H54 (cell line): ENCODE results near the gene BCAS1.
"Not testable (repeated sequence)": the region's sequence is repeated elsewhere in the genome, so short reads cannot be mapped to it uniquely, and the experiment has no call there.

Experiments
- DNase-seq: peaks from one replicate; pipeline ENCODE4 v3.0.0; 2011; ENCODE audit warnings: low spot score, mixed read lengths; ENCODE audit not compliant: insufficient read length
- FAIRE-seq: peaks from 3 replicates; lab custom pipeline; 2011; peaks lifted over from hg19 to GRCh38; lab: Jason Lieb, UNC
- POLR2A ChIP-seq: IDR thresholded peaks from 2 replicates; pipeline ENCODE4 v1.6.1; 2011; ENCODE audit warnings: low read depth, mild to moderate bottlenecking, low read length

Gene BCAS1

DNA sequence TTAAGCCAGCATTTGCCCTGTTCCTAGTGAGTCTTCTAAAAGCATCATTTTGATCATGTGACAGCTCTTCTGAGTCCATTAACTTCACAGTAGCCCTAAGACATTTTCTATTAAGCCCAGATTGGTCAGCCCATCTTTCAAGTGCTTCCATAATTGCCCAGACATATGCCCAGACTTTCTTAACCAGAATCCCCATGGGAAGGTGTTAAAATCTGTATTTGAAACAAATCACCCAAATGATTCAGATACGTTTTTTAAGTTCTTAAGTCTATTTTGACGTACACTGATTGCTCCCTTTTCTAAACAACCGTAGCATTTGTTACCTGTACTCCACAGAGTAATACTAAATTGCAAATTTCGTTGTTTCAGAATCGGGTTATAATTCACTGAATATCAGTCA lies 89.3 kb downstream of the BCAS1 start:
- DNase-seq, result no peak
- TF ChIP-seq POLR2A, result no peak
- FAIRE-seq, result no peak

- no peak for TF ChIP-seq POLR2A
- DNase-seq (no peak), FAIRE-seq (no peak)
Observed at GRCh38 chr20:53980031-53980465, 90.3 kb downstream of the BCAS1 start.

DNA sequence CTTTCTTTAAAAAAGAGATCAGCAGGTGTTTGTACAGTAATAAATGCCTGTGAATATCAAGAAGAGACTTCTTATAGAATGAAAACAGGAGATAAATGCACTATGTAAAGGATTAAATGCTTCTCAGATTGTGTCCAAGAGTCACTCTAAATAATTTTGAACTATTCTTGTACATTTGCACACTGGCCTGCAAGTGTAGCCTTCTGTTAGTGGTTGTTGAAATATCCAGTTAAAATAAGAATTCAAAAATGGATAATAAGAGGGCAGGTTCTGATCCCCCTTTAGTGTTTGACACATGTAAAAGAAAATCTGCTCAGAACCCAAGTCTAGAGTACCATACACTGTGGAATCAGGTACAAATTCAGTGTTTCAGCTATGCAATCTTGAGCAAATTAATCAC lies 91.9 kb downstream of the BCAS1 start:
- FAIRE-seq, result no peak
- DNase-seq, result no peak
- no peak for TF ChIP-seq POLR2A

GRCh38 chr20:53977391-53977790 lies 93.0 kb downstream of the BCAS1 start:
- no peak for FAIRE-seq
- no peak for TF ChIP-seq POLR2A

GRCh38 chr20:53975761-53976160 lies 94.6 kb downstream of the BCAS1 start:
- FAIRE-seq (no peak), DNase-seq (no peak)
- TF ChIP-seq POLR2A, result no peak

More at GRCh38 chr20:53977391-53977790, 93.0 kb downstream of the BCAS1 start:
- DNase-seq, result no peak

- no peak for TF ChIP-seq POLR2A
- DNase-seq (no peak), FAIRE-seq (no peak)
Observed at GRCh38 chr20:53974785-53975555, 95.4 kb downstream of the BCAS1 start.

- DNase-seq, FAIRE-seq: not testable (repeated sequence)
Observed at GRCh38 chr20:53973882-53974281, 96.5 kb downstream of the BCAS1 start.

DNA sequence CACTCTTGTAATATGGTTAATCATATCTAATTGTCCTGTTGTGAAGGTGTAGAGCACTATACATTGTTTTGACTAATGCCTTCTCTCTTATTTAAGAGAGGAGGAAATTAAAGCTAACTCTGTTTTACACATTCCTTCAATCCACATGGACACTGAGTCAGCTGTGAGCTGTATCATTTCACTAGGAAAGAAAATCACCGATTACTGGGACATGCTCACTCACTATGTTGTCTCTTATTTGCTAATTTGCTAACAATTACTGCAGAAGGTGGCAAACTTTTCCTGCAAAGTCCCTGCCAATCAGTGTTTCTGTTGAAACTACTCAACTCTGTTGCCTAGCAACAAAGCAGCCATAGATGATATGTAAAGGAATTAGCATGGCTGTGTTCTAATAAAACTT lies 98.2 kb downstream of the BCAS1 start:
- FAIRE-seq (no peak), DNase-seq (no peak)
- no peak for TF ChIP-seq POLR2A

GRCh38 chr20:53971096-53971683 lies 99.2 kb downstream of the BCAS1 start:
- FAIRE-seq, result no peak
- no peak for DNase-seq
- no peak for TF ChIP-seq POLR2A

- no peak for FAIRE-seq
- TF ChIP-seq POLR2A, result no peak
- DNase-seq, result no peak
Observed at GRCh38 chr20:53970232-53970631, 100.2 kb downstream of the BCAS1 start.

DNA sequence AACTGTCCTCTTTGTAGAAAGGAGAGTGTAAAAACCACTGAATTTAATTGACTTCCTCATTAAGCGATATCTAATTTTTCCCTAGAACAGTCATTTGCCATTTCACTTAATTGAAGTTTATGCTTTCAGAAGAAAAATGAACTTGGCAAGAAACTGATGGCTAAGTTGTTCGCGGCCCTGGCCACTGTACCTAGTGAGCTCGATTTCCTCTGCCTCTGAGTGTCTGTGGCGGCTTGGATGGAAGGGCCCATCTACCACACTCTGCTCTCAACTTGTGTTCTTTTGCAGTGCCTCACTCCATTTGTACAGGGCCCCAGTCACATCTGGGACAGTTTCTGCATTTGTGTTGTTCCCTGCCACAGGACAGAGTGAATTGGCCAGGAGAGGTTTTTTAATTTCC lies 102.9 kb downstream of the BCAS1 start:
- DNase-seq, result no peak
- no peak for TF ChIP-seq POLR2A
- no peak for FAIRE-seq

DNA sequence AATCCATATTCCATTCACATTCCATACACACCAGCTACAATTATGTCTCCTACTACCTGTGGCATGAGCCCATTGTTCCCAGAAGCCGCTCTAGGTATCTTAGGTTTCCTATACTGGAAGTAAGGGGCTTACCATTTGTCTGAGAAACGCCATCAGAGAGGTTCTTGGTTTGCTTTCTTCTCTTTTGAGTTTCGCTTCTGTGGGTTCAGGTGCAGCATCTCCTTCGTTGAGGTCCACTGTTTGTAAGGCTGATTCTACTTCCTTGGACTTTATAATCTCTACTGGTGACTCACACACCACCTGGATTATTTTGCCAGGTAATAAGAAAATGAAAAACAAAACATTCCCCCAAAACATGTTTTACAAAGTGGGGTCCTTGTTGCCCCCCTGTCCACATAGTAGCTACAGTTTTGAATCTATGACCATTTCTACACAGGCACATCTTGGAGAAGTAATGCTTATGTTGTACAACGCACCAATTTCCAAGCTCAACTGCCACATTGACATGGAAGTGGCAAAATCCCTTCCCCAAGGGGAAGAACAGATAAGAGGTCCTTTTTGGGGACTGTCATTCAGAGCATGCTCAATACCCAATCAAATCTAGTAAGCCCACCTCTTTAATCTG lies 103.5 kb downstream of the BCAS1 start:
- DNase-seq (no peak), FAIRE-seq (no peak)
- TF ChIP-seq POLR2A, result no peak

DNA sequence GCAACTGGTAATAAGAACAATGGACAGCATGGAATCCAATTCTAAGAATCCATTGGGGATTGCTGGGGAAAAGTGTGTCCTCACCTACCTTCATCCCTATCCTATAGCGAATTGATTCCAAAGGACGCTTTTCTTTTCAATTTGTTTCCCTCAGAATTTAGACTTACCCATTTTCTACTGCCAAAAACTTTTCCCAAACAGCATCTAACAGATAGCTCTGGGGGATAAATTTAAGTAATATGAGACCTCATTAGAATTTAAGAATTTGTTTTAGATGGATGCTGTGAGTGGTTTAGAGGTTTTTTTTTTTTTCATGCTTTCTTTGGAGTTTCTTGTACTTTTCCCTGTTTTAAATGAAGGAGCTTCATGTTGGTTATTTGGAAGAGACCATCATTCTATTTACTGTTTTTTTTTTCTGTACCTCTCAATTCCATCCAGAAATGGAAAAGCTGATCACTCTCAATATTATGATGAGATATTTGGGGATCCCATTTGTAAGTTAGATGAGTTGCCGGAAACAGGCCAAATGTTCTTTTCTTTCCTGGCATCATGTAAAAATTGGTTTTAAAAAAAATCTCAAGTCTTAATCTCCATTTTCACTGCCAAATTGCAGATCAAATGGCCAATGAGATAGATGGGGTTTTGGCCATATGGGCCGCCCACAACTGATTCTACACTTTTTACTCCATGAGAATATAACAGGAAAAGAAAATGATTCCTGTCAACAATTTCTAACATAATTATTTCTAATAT lies 105.7 kb downstream of the BCAS1 start:
- DNase-seq, result no peak
- TF ChIP-seq POLR2A, result no peak
- no peak for FAIRE-seq

DNA sequence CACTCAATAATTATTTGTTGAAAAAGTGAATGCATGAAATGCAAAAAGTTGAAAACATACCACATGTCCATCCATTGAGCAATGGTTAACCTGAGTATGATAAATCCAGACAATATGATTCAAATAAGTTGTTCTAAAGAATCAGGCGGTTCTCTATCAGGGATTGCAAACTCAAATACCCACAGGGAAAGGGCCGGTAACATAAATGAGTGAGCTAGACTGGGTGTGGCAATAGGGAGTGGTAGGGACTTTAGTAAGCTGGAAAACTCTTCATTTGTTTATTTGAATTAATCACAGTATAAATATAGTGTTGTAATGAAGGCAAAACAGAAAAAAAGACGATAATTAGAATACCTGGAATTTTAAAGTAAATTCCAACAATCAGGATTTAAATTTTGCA lies 106.3 kb downstream of the BCAS1 start:
- FAIRE-seq, result no peak
- DNase-seq, result no peak
- TF ChIP-seq POLR2A, result no peak
